ENCODE measurements around the gene SMARCD2. TPM values are rescaled to one million over a fixed set of nuclear protein-coding genes. Genes with fewer than 3 reads are reported as not detected.

Gene SMARCD2
- total and polyA plus RNA-seq, 5 donors = 27.9 to 46.4 (median 35.7) TPM

- intact Hi-C loops (cut with DNase I) = no loop called here
- H3K4me1 ChIP-seq (ENCODE audit: control insufficient read depth, insufficient read depth, low read length) = peaks cover 20% of the 10 kb centered on the region
- peak; percentile 53 to 70 for ATAC-seq
- H3K9me3 ChIP-seq (ENCODE audit: control insufficient read depth, low read length) = no peaks in the 10 kb centered on the region
- no peak overlapping the region for H3K4me3 ChIP-seq (ENCODE audit: low read length)
- H3K27me3 ChIP-seq (ENCODE audit: control insufficient read depth, insufficient read depth) = no peaks in the 10 kb centered on the region
- peak overlapping the region; percentile 94 for H3K27ac ChIP-seq (ENCODE audit: low read length)
- peak; percentile 94 to 98 (median 97) for DNase-seq
- WGBS = 30% methylated on average over 7 of the region's 7 CpGs
These were observed 3.8 kb downstream of the SMARCD2 start for GRCh38 chr17:63838631-63839171.

- Histone ChIP-seq H3K27ac (ENCODE audit: low read length) (peak overlapping the region; percentile 85), H3K27me3 (ENCODE audit: control insufficient read depth, insufficient read depth) (no peaks in the 10 kb centered on the region), H3K4me1 (ENCODE audit: control insufficient read depth, insufficient read depth, low read length) (peaks cover 20% of the 10 kb centered on the region), H3K4me3 (ENCODE audit: low read length) (no peak overlapping the region), H3K9me3 (ENCODE audit: control insufficient read depth, low read length) (no peaks in the 10 kb centered on the region)
- ATAC-seq = no peak
- WGBS = 76% methylated on average over 5 of the region's 5 CpGs
- DNase-seq = peak in 1 of 3 donors; percentile 65
- intact Hi-C loops (cut with DNase I) = no loop called here
These were observed 4.4 kb downstream of the SMARCD2 start for GRCh38 chr17:63837962-63838600.

DNA sequence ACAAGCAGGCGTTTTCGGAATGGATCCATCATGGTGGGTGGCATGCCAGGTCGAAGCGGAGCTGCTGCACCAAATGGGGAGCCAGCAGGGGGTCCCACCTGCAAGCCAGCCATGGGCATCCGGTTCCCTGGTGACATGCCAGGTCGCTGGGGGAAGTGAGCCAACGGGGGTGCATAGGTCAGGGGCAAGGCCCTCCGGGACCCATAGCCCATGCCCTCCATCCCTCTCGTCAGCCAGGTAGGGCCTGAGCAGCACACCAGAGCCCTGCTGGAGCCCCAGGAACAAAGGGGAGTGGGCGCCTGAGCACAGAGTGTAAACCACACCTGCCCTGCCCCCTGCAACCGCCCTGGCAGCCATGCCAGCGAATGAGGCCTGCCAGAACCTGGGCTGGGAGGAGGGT is 5.0 kb downstream of the SMARCD2 start:
- H3K27me3 ChIP-seq (ENCODE audit: control insufficient read depth, insufficient read depth) = no peaks in the 10 kb centered on the region
- H3K27ac ChIP-seq (ENCODE audit: low read length) = peak overlapping the region; percentile 85
- intact Hi-C loops (cut with DNase I) = no loop called here
- no peak overlapping the region for H3K4me3 ChIP-seq (ENCODE audit: low read length)
- peaks cover 20% of the 10 kb centered on the region for H3K4me1 ChIP-seq (ENCODE audit: control insufficient read depth, insufficient read depth, low read length)
- ATAC-seq = no peak
- DNase-seq = peak in 1 of 3 donors; percentile 71
- no peaks in the 10 kb centered on the region for H3K9me3 ChIP-seq (ENCODE audit: control insufficient read depth, low read length)
- WGBS = 88% methylated on average over 12 of the region's 12 CpGs

DNA sequence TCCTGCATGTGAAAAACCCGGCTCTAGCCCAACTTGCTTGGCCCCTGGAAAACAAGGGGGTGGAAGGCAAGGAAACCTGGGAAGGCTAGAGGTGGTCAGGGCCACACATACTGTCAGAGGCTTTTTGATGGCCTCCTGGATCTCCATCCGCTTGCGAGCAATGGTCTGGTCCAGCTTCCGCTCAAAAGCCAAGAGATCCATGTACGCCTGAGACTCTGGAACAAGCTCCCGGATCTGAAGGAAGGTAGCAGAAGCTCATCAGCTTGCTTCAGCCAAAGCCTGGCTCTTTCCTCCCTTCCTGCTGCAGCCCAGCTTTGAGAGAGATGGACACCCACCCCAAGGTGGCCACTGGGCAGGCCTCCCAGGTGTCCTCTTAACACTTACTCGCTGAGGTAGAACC is 5.7 kb downstream of the SMARCD2 start:
- intact Hi-C loops (cut with DNase I) = no loop called here
- Histone ChIP-seq H3K27ac (ENCODE audit: low read length) (peak overlapping the region; percentile 24), H3K9me3 (ENCODE audit: control insufficient read depth, low read length) (no peaks in the 10 kb centered on the region), H3K4me1 (ENCODE audit: control insufficient read depth, insufficient read depth, low read length) (peaks cover 20% of the 10 kb centered on the region), H3K27me3 (ENCODE audit: control insufficient read depth, insufficient read depth) (no peaks in the 10 kb centered on the region), H3K4me3 (ENCODE audit: low read length) (no peak overlapping the region)
- peak in 1 of 3 donors; percentile 33 for DNase-seq
- no peak for ATAC-seq
- 92% methylated on average over 7 of the region's 7 CpGs for WGBS

DNA sequence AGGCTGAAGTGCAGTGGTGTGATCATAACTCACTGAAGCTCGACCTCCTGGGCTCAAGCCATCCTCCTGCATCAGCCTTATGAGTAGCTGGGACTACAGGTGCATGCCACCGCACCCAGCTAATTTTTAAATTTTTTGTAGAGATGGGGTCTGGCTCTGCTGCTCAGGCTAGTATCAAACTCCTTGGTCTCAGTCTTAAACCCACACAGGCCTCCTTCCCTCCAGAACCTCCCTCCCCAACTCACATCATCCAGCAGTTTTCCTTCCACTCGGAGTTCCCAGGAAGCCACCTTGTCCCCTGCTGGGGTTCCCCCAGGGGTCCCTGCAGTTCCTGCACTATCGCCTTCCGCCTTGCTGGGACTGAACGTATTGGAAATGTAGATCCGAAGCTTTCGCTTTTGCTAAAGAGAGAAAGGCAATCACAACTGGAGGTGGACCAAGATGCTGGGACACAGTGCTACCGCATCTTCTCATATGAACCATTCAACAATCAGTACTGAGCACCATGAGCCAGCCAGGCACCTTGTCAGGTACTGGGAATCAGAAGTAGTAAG is 7.2 kb downstream of the SMARCD2 start:
- Histone ChIP-seq H3K9me3 (ENCODE audit: control insufficient read depth, low read length) (no peaks in the 10 kb centered on the region), H3K27ac (ENCODE audit: low read length) (peak overlapping the region; percentile 13), H3K4me1 (ENCODE audit: control insufficient read depth, insufficient read depth, low read length) (peaks cover 14% of the 10 kb centered on the region), H3K27me3 (ENCODE audit: control insufficient read depth, insufficient read depth) (no peaks in the 10 kb centered on the region), H3K4me3 (ENCODE audit: low read length) (no peak overlapping the region)
- peak in 1 of 3 donors; percentile 22 for DNase-seq
- 86% methylated on average over 9 of the region's 9 CpGs for WGBS
- intact Hi-C loops (cut with DNase I) = no loop called here
- ATAC-seq = no peak

- H3K4me3 ChIP-seq (ENCODE audit: low read length) = no peak overlapping the region
- ATAC-seq = peak; percentile 5 to 13
- peak in 2 of 3 donors; percentile 73 to 74 for DNase-seq
- intact Hi-C loops (cut with DNase I) = no loop called here
- no peaks in the 10 kb centered on the region for H3K27me3 ChIP-seq (ENCODE audit: control insufficient read depth, insufficient read depth)
- peaks cover 14% of the 10 kb centered on the region for H3K4me1 ChIP-seq (ENCODE audit: control insufficient read depth, insufficient read depth, low read length)
- 36% methylated on average over 13 of the region's 13 CpGs for WGBS
- peak overlapping the region; percentile 13 for H3K27ac ChIP-seq (ENCODE audit: low read length)
- no peaks in the 10 kb centered on the region for H3K9me3 ChIP-seq (ENCODE audit: control insufficient read depth, low read length)
These were observed 7.9 kb downstream of the SMARCD2 start for GRCh38 chr17:63834431-63835166.

GRCh38 chr17:63833741-63834373 is 8.6 kb downstream of the SMARCD2 start:
- Histone ChIP-seq H3K27ac (ENCODE audit: low read length) (no peak overlapping the region), H3K4me3 (ENCODE audit: low read length) (no peak overlapping the region), H3K9me3 (ENCODE audit: control insufficient read depth, low read length) (no peaks in the 10 kb centered on the region), H3K27me3 (ENCODE audit: control insufficient read depth, insufficient read depth) (no peaks in the 10 kb centered on the region), H3K4me1 (ENCODE audit: control insufficient read depth, insufficient read depth, low read length) (peaks cover 10% of the 10 kb centered on the region)
- DNase-seq (peak in 1 of 3 donors; percentile 34), ATAC-seq (no peak)
- WGBS = 90% methylated on average over 15 of the region's 15 CpGs
- intact Hi-C loops (cut with DNase I) = no loop called here

GRCh38 chr17:63833026-63833740 is 9.3 kb downstream of the SMARCD2 start:
- ATAC-seq (no peak), DNase-seq (peak in 1 of 3 donors; percentile 43)
- Histone ChIP-seq H3K9me3 (ENCODE audit: control insufficient read depth, low read length) (no peaks in the 10 kb centered on the region), H3K27ac (ENCODE audit: low read length) (no peak overlapping the region), H3K4me1 (ENCODE audit: control insufficient read depth, insufficient read depth, low read length) (peaks cover 9% of the 10 kb centered on the region), H3K27me3 (ENCODE audit: control insufficient read depth, insufficient read depth) (no peaks in the 10 kb centered on the region), H3K4me3 (ENCODE audit: low read length) (no peak overlapping the region)
- intact Hi-C loops (cut with DNase I) = no loop called here
- 85% methylated on average over 14 of the region's 14 CpGs for WGBS

- peak in 1 of 3 donors; percentile 30 for DNase-seq
- 77% methylated on average over 2 of the region's 2 CpGs for WGBS
- no peak overlapping the region for H3K4me3 ChIP-seq (ENCODE audit: low read length)
- H3K4me1 ChIP-seq (ENCODE audit: control insufficient read depth, insufficient read depth, low read length) = peaks cover 2% of the 10 kb centered on the region
- no peaks in the 10 kb centered on the region for H3K27me3 ChIP-seq (ENCODE audit: control insufficient read depth, insufficient read depth)
- H3K27ac ChIP-seq (ENCODE audit: low read length) = no peak overlapping the region
- ATAC-seq = no peak
- no peaks in the 10 kb centered on the region for H3K9me3 ChIP-seq (ENCODE audit: control insufficient read depth, low read length)
- intact Hi-C loops (cut with DNase I) = no loop called here
These were observed 10.0 kb downstream of the SMARCD2 start for GRCh38 chr17:63832455-63832854.

DNA sequence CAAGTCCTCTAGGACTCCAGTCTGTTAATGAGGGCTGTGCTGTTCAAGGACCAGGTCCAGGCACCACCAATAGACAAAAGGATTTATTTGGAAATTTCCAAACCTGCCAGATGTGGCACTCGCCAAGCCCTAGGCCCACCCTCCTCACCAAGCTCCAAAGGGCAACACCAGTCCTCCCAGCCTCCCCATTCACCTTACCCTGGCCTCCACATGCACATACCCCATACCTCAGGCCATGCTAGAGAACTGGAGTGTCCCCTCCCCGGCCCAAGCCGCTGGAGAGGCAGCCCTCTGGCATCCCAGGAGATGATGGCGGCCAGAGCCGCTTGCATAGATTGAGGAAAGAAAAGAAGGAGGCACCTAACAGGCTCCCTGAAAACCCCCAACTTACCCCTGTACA is 10.5 kb downstream of the SMARCD2 start:
- H3K4me3 ChIP-seq (ENCODE audit: low read length) = no peak overlapping the region
- no peak overlapping the region for H3K27ac ChIP-seq (ENCODE audit: low read length)
- H3K9me3 ChIP-seq (ENCODE audit: control insufficient read depth, low read length) = no peaks in the 10 kb centered on the region
- H3K27me3 ChIP-seq (ENCODE audit: control insufficient read depth, insufficient read depth) = no peaks in the 10 kb centered on the region
- 77% methylated on average over 5 of the region's 5 CpGs for WGBS
- DNase-seq = peak in 1 of 3 donors; percentile 40
- ATAC-seq = no peak
- H3K4me1 ChIP-seq (ENCODE audit: control insufficient read depth, insufficient read depth, low read length) = no peaks in the 10 kb centered on the region
- intact Hi-C loops (cut with DNase I) = no loop called here
